ENCODE results near the gene GALNT7.

The GALNT7 gene

DNA sequence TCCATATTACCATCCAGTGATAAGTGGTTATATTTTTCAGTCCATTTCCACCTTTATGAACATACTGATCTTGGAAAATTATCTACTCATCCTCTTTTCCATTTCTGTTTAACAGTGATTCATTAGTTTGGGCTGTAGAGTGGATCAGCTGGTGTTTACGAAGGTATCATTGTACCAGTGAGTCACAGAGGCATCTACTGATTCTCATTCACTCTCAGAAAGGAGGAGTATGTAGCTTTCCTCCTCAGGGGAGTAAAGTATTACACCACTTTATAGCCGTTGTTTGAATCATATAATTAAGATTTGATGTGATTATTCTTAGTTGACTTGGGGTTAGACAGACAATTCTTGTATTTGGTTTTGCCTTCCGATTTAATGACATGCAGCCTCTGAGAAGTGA, 74.7 kb downstream of the GALNT7 start:
- Histone ChIP-seq H3K18ac (ENCODE audit: low read length) (no peak overlapping the region), H3K36me3 (replicated peaks in 1 of 2; ENCODE audit: control insufficient read depth in 2 of 2, insufficient read depth in 2 of 2, low read length in 2 of 2) (peaks cover 0 to 3% of the 10 kb centered on the region in 2 donors), H3K27me3 (ENCODE audit: control insufficient read depth in 3 of 3, insufficient read depth in 3 of 3, low read depth in 1 of 3, low read length in 3 of 3) (no peaks in the 10 kb centered on the region), H2AFZ (ENCODE audit: low read length) (no peak overlapping the region), H3K9me3 (replicated peaks in 1 of 2; ENCODE audit: control insufficient read depth in 2 of 2, insufficient read depth in 1 of 2, low read depth in 1 of 2, low read length in 2 of 2) (no peaks in the 10 kb centered on the region), H3K4me1 (ENCODE audit: control insufficient read depth in 2 of 2, insufficient read depth in 1 of 2, low read depth in 1 of 2, low read length in 2 of 2) (peaks cover 1 to 4% of the 10 kb centered on the region in 2 donors), H3K9ac (ENCODE audit: low read depth, low read length, poor library complexity) (no peak overlapping the region), H2BK15ac (ENCODE audit: low read length) (no peak overlapping the region), H3K23ac (ENCODE audit: low read depth, low read length, poor library complexity) (no peak overlapping the region), H2BK5ac (ENCODE audit: low read length) (no peak overlapping the region), H3K14ac (ENCODE audit: low read length) (no peak overlapping the region), H4K8ac (ENCODE audit: low read depth, low read length) (no peak overlapping the region), H3K79me1 (ENCODE audit: low read depth, low read length) (no peaks in the 10 kb centered on the region), H3K27ac (replicated peaks; ENCODE audit: low read length) (no peak overlapping the region), H3K4me2 (ENCODE audit: insufficient read depth, low read length, poor library complexity, severe bottlenecking) (no peak overlapping the region), H3K4me3 (ENCODE audit: low read length in 2 of 2) (no peak overlapping the region), H3K4ac (ENCODE audit: low read length) (no peak overlapping the region), H2AK5ac (ENCODE audit: low read depth, low read length) (no peak overlapping the region), H2BK12ac (ENCODE audit: low read length) (no peak overlapping the region), H4K91ac (ENCODE audit: low read depth, low read length, poor library complexity) (no peak overlapping the region), H2BK120ac (ENCODE audit: low read depth, low read length) (no peak overlapping the region)
- DNase-seq (ENCODE audit: low spot score) = no peak
- no CpG with 5 or more reads among the region's 3 CpGs for WGBS, 2 donors (ENCODE audit: extremely low coverage in 2 of 2, insufficient read length in 2 of 2, insufficient replicate concordance in 1 of 2)

- no peaks in the 10 kb centered on the region for H3K79me1 ChIP-seq (ENCODE audit: low read depth, low read length)
- peaks cover 0 to 4% of the 10 kb centered on the region in 2 donors for H3K4me1 ChIP-seq (ENCODE audit: control insufficient read depth in 2 of 2, insufficient read depth in 1 of 2, low read depth in 1 of 2, low read length in 2 of 2)
- WGBS, 2 donors (ENCODE audit: extremely low coverage in 2 of 2, insufficient read length in 2 of 2, insufficient replicate concordance in 1 of 2) = no CpG with 5 or more reads among the region's 3 CpGs
- no peak overlapping the region for H2BK12ac ChIP-seq (ENCODE audit: low read length)
- no peak overlapping the region for H2BK5ac ChIP-seq (ENCODE audit: low read length)
- no peak overlapping the region for H2AFZ ChIP-seq (ENCODE audit: low read length)
- no peaks in the 10 kb centered on the region for H3K9me3 ChIP-seq (replicated peaks in 1 of 2; ENCODE audit: control insufficient read depth in 2 of 2, insufficient read depth in 1 of 2, low read depth in 1 of 2, low read length in 2 of 2)
- no peak overlapping the region for H3K9ac ChIP-seq (ENCODE audit: low read depth, low read length, poor library complexity)
- H3K27me3 ChIP-seq (ENCODE audit: control insufficient read depth in 3 of 3, insufficient read depth in 3 of 3, low read depth in 1 of 3, low read length in 3 of 3) = no peaks in the 10 kb centered on the region
- peaks cover 0 to 8% of the 10 kb centered on the region in 2 donors for H3K36me3 ChIP-seq (replicated peaks in 1 of 2; ENCODE audit: control insufficient read depth in 2 of 2, insufficient read depth in 2 of 2, low read length in 2 of 2)
- no peak overlapping the region for H3K18ac ChIP-seq (ENCODE audit: low read length)
- H3K4me3 ChIP-seq (ENCODE audit: low read length in 2 of 2) = no peak overlapping the region
- H2AK5ac ChIP-seq (ENCODE audit: low read depth, low read length) = no peak overlapping the region
- H4K8ac ChIP-seq (ENCODE audit: low read depth, low read length) = no peak overlapping the region
- no peak overlapping the region for H3K23ac ChIP-seq (ENCODE audit: low read depth, low read length, poor library complexity)
- no peak overlapping the region for H2BK120ac ChIP-seq (ENCODE audit: low read depth, low read length)
- no peak overlapping the region for H3K4me2 ChIP-seq (ENCODE audit: insufficient read depth, low read length, poor library complexity, severe bottlenecking)
- no peak overlapping the region for H4K91ac ChIP-seq (ENCODE audit: low read depth, low read length, poor library complexity)
- no peak overlapping the region for H3K4ac ChIP-seq (ENCODE audit: low read length)
- H3K27ac ChIP-seq (replicated peaks; ENCODE audit: low read length) = no peak overlapping the region
- H3K14ac ChIP-seq (ENCODE audit: low read length) = no peak overlapping the region
- H2BK15ac ChIP-seq (ENCODE audit: low read length) = no peak overlapping the region
- DNase-seq (ENCODE audit: low spot score) = no peak
Observed at GRCh38 chr4:173243917-173244658, 75.5 kb downstream of the GALNT7 start.

DNA sequence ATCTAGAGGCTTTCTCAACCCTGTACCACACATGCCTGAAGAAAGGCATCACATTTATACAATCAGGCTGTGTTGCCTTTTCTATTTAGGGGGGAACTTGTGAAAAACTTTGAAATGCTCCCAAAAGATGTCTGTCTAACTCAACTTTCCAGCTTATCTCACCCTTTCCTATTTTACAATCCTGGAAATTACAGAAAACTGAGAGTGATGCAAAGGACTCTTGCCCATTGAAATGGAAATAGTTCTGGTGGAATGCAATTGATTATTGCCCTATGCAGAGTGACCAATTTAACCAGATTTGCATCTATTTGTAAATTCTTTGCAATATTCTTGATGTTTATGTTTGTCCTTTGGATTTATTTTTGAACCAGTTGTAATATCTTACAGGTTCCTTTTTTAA, 77.3 kb downstream of the GALNT7 start:
- H2BK5ac ChIP-seq (ENCODE audit: low read length) = no peak overlapping the region
- no peaks in the 10 kb centered on the region for H3K79me1 ChIP-seq (ENCODE audit: low read depth, low read length)
- peaks cover 0 to 4% of the 10 kb centered on the region in 2 donors for H3K4me1 ChIP-seq (ENCODE audit: control insufficient read depth in 2 of 2, insufficient read depth in 1 of 2, low read depth in 1 of 2, low read length in 2 of 2)
- DNase-seq (ENCODE audit: low spot score) = no peak
- H2BK15ac ChIP-seq (ENCODE audit: low read length) = no peak overlapping the region
- no peak overlapping the region for H2AK5ac ChIP-seq (ENCODE audit: low read depth, low read length)
- H3K14ac ChIP-seq (ENCODE audit: low read length) = no peak overlapping the region
- H3K18ac ChIP-seq (ENCODE audit: low read length) = no peak overlapping the region
- no peak overlapping the region for H2AFZ ChIP-seq (ENCODE audit: low read length)
- H3K4ac ChIP-seq (ENCODE audit: low read length) = no peak overlapping the region
- peaks cover 0 to 14% of the 10 kb centered on the region in 2 donors for H3K36me3 ChIP-seq (replicated peaks in 1 of 2; ENCODE audit: control insufficient read depth in 2 of 2, insufficient read depth in 2 of 2, low read length in 2 of 2)
- no peak overlapping the region for H4K8ac ChIP-seq (ENCODE audit: low read depth, low read length)
- no peak overlapping the region for H2BK12ac ChIP-seq (ENCODE audit: low read length)
- no peaks in the 10 kb centered on the region for H3K9me3 ChIP-seq (replicated peaks in 1 of 2; ENCODE audit: control insufficient read depth in 2 of 2, insufficient read depth in 1 of 2, low read depth in 1 of 2, low read length in 2 of 2)
- no peak overlapping the region for H4K91ac ChIP-seq (ENCODE audit: low read depth, low read length, poor library complexity)
- H3K27me3 ChIP-seq (ENCODE audit: control insufficient read depth in 3 of 3, insufficient read depth in 3 of 3, low read depth in 1 of 3, low read length in 3 of 3) = no peaks in the 10 kb centered on the region
- no peak overlapping the region for H3K9ac ChIP-seq (ENCODE audit: low read depth, low read length, poor library complexity)
- H3K4me2 ChIP-seq (ENCODE audit: insufficient read depth, low read length, poor library complexity, severe bottlenecking) = no peak overlapping the region
- no peak overlapping the region for H3K27ac ChIP-seq (replicated peaks; ENCODE audit: low read length)
- H2BK120ac ChIP-seq (ENCODE audit: low read depth, low read length) = no peak overlapping the region
- no peak overlapping the region for H3K4me3 ChIP-seq (ENCODE audit: low read length in 2 of 2)
- H3K23ac ChIP-seq (ENCODE audit: low read depth, low read length, poor library complexity) = no peak overlapping the region

DNA sequence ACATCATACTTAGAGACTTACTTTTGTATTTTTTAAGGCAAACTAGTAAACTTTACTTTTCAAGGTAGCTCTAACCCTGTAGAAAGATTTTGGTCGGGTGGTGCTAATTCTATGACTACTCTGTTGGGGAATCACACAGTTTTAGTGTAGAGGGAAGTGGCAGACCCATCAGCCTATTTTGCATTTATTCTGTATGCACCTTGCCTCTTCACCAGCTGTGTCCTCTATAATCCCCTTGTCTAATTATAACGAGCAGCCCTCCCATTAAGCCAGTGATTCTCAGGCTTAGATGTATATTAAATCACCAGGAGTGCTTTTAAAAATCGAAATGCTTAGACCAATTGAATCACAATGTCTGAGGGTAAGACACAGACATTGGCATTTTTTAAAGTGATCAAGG, 78.1 kb downstream of the GALNT7 start:
- H2BK120ac ChIP-seq (ENCODE audit: low read depth, low read length) = no peak overlapping the region
- H3K4me3 ChIP-seq (ENCODE audit: low read length in 2 of 2) = no peak overlapping the region
- H4K8ac ChIP-seq (ENCODE audit: low read depth, low read length) = no peak overlapping the region
- no peak overlapping the region for H3K23ac ChIP-seq (ENCODE audit: low read depth, low read length, poor library complexity)
- no peaks in the 10 kb centered on the region for H3K27me3 ChIP-seq (ENCODE audit: control insufficient read depth in 3 of 3, insufficient read depth in 3 of 3, low read depth in 1 of 3, low read length in 3 of 3)
- no peak overlapping the region for H3K4ac ChIP-seq (ENCODE audit: low read length)
- DNase-seq (ENCODE audit: low spot score) = no peak
- no peak overlapping the region for H2BK12ac ChIP-seq (ENCODE audit: low read length)
- WGBS, 2 donors (ENCODE audit: extremely low coverage in 2 of 2, insufficient read length in 2 of 2, insufficient replicate concordance in 1 of 2) = no CpG with 5 or more reads among the region's 3 CpGs
- no peak overlapping the region for H2AK5ac ChIP-seq (ENCODE audit: low read depth, low read length)
- no peak overlapping the region for H2BK15ac ChIP-seq (ENCODE audit: low read length)
- H3K9ac ChIP-seq (ENCODE audit: low read depth, low read length, poor library complexity) = no peak overlapping the region
- no peaks in the 10 kb centered on the region for H3K79me1 ChIP-seq (ENCODE audit: low read depth, low read length)
- no peak overlapping the region for H2AFZ ChIP-seq (ENCODE audit: low read length)
- H3K36me3 ChIP-seq (replicated peaks in 1 of 2; ENCODE audit: control insufficient read depth in 2 of 2, insufficient read depth in 2 of 2, low read length in 2 of 2) = peaks cover 0 to 16% of the 10 kb centered on the region in 2 donors
- H3K4me2 ChIP-seq (ENCODE audit: insufficient read depth, low read length, poor library complexity, severe bottlenecking) = no peak overlapping the region
- no peak overlapping the region for H4K91ac ChIP-seq (ENCODE audit: low read depth, low read length, poor library complexity)
- H3K18ac ChIP-seq (ENCODE audit: low read length) = no peak overlapping the region
- H3K14ac ChIP-seq (ENCODE audit: low read length) = no peak overlapping the region
- peaks cover 0 to 4% of the 10 kb centered on the region in 2 donors for H3K4me1 ChIP-seq (ENCODE audit: control insufficient read depth in 2 of 2, insufficient read depth in 1 of 2, low read depth in 1 of 2, low read length in 2 of 2)
- H2BK5ac ChIP-seq (ENCODE audit: low read length) = no peak overlapping the region
- H3K27ac ChIP-seq (replicated peaks; ENCODE audit: low read length) = no peak overlapping the region
- peaks cover 0 to 3% of the 10 kb centered on the region in 2 donors for H3K9me3 ChIP-seq (replicated peaks in 1 of 2; ENCODE audit: control insufficient read depth in 2 of 2, insufficient read depth in 1 of 2, low read depth in 1 of 2, low read length in 2 of 2)

Measured in neuronal stem cell (in vitro differentiated cells).